ENCODE data around the gene YBEY. TPM values are rescaled to one million over a fixed set of nuclear protein-coding genes. Genes with fewer than 3 reads are reported as not detected.

Gene YBEY
- total RNA-seq, 4 donors from 2014 or later = 4.7 to 17.9 (median 11.7) TPM

DNA sequence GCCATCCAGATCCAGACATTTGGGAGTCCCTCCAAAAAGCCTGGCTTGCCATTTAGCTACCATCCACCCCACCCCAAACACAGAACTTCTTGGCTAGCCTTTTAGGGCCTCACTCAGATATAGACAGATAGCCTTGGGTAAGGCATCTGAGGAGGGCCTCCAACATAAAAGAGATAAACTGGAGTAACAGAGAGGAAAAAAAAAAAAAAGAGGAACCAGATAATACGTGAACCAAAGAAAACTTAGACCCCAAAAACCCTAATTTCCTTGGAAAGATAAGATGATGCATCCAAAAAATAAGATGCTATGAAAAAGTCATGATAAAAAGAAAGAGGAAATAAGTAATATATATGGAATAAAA lies 37.7 kb upstream of the YBEY start:
- intact Hi-C loops (cut with DNase I) = no loop called here
- Histone ChIP-seq H3K27ac (no peak overlapping the region), H3K4me1 (no peaks in the 10 kb centered on the region), H3K9me3 (no peaks in the 10 kb centered on the region), H3K36me3 (peaks cover 36 to 100% (median 39%) of the 10 kb centered on the region in 3 donors), H3K27me3 (no peaks in the 10 kb centered on the region), H3K4me3 (no peak overlapping the region)
- WGBS, 2 donors = 70 to 88% methylated on average over 1 of the region's 1 CpG
- no peak for TF ChIP-seq POLR2A (IDR thresholded peaks at IDR 0.05)
- no peak for TF ChIP-seq CTCF (IDR thresholded peaks at IDR 0.05)
- no peak for DNase-seq

GRCh38 chr21:46248827-46249226 lies 37.3 kb upstream of the YBEY start:
- intact Hi-C loops (cut with DNase I) = no loop called here
- Histone ChIP-seq H3K27ac (no peak overlapping the region), H3K36me3 (peaks cover 34 to 100% (median 39%) of the 10 kb centered on the region in 3 donors), H3K27me3 (no peaks in the 10 kb centered on the region), H3K4me1 (no peaks in the 10 kb centered on the region), H3K9me3 (no peaks in the 10 kb centered on the region), H3K4me3 (no peak overlapping the region)
- TF ChIP-seq POLR2A (IDR thresholded peaks at IDR 0.05) = no peak
- no peak for TF ChIP-seq CTCF (IDR thresholded peaks at IDR 0.05)
- WGBS, 2 donors = 92 to 97% methylated on average over 2 of the region's 2 CpGs
- no peak for DNase-seq

DNA sequence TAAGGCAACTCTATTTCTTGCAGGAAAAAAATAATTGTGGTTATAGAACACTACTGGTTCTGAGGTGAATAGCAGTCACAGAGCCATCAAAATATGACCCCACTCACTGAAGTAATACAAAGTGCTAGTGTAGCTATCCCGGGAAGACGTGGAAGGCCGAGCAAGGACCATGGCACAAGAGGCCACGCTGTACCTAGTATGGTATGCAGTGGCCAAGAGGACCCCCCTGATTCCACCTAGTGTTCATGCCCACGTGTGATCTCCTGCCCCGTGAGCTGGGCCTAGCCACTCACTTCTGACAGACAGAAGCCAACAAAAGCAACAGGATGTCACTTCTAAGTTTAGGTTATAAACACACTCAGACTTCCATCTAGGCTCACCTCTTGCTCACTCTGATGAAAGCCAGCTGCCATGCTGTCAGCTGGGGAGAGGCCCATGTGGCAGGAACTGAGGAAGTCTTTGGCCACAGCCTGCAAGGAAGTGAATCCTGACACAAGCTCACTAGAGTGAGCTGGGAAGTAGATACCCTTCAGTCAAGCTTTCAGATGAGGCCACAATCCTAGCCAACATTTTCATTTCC lies 35.9 kb upstream of the YBEY start:
- Histone ChIP-seq H3K27ac (no peak overlapping the region), H3K27me3 (no peaks in the 10 kb centered on the region), H3K4me1 (no peaks in the 10 kb centered on the region), H3K4me3 (no peak overlapping the region), H3K9me3 (no peaks in the 10 kb centered on the region), H3K36me3 (peaks cover 33 to 100% (median 37%) of the 10 kb centered on the region in 3 donors)
- whole genome bisulfite sequencing, 2 donors = 67 to 91% methylated on average over 6 of the region's 6 CpGs
- intact Hi-C loops (cut with DNase I) = no loop called here
- no peak for DNase-seq
- TF ChIP-seq CTCF (IDR thresholded peaks at IDR 0.05) (no peak), POLR2A (IDR thresholded peaks at IDR 0.05) (no peak)

DNA sequence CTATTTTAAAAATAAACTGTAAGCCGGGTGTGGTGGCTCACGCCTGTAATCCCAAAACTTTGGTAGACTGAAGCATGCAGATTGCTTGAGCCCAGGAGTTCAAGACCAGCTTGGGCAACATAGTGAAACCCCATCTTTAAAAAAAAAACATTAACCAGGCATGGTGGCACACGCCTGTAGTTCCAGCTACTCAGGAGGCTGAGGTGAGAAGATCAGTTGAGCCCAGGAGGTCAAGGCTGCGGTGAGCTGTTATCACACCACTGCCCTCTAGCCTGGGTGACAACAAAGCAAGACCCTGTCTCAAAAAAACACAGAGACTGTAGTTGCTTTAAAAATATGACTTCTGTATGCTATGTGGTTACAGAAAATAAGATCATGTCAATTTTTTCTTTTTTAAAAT lies 33.3 kb upstream of the YBEY start:
- H3K27ac ChIP-seq = no peak overlapping the region
- no peak for DNase-seq
- no peaks in the 10 kb centered on the region for H3K4me1 ChIP-seq
- no peak for TF ChIP-seq CTCF (IDR thresholded peaks at IDR 0.05)
- intact Hi-C loops (cut with DNase I) = no loop called here
- H3K4me3 ChIP-seq = no peak overlapping the region
- H3K9me3 ChIP-seq = no peaks in the 10 kb centered on the region
- WGBS, 2 donors = 86 to 93% methylated on average over 4 of the region's 4 CpGs
- peaks cover 41 to 100% (median 44%) of the 10 kb centered on the region in 3 donors for H3K36me3 ChIP-seq
- H3K27me3 ChIP-seq = no peaks in the 10 kb centered on the region

GRCh38 chr21:46253610-46254124 lies 32.5 kb upstream of the YBEY start:
- intact Hi-C loops (cut with DNase I) = no loop called here
- 61 to 73% methylated on average over 7 to 8 of the region's 8 CpGs for WGBS, 2 donors
- Histone ChIP-seq H3K4me1 (no peaks in the 10 kb centered on the region), H3K9me3 (no peaks in the 10 kb centered on the region), H3K4me3 (no peak overlapping the region), H3K36me3 (peaks cover 41 to 100% (median 45%) of the 10 kb centered on the region in 3 donors), H3K27ac (no peak overlapping the region), H3K27me3 (no peaks in the 10 kb centered on the region)
- no peak for TF ChIP-seq POLR2A (IDR thresholded peaks at IDR 0.05)
- TF ChIP-seq CTCF (IDR thresholded peaks at IDR 0.05) = no peak
- no peak for DNase-seq

Data from esophagus squamous epithelium (tissue), 5 donors.